Measurements from ENCODE around the gene ANAPC2.

Gene ANAPC2

GRCh38 chr9:137128158-137128861 is 60.0 kb downstream of the ANAPC2 start:
- peak overlapping the region; percentile 88 for H3K9ac ChIP-seq (ENCODE audit: low read length)
- no peaks in the 10 kb centered on the region for H4K20me1 ChIP-seq (ENCODE audit: insufficient read depth, low read length)
- TF ChIP-seq CTCF (IDR thresholded peaks at IDR 0.05; ENCODE audit: low read depth, low read length), result no peak
- no peak for TF ChIP-seq EZH2phosphoT487 (IDR thresholded peaks at IDR 0.05; ENCODE audit: low read depth)
- H3K4me2 ChIP-seq (ENCODE audit: low read length), result peak overlapping the region; percentile 98
- peaks cover 51% of the 10 kb centered on the region for H3K79me2 ChIP-seq (ENCODE audit: low read length)
- no peak overlapping the region for H2AFZ ChIP-seq (ENCODE audit: low read depth, low read length)
- no peaks in the 10 kb centered on the region for H3K9me3 ChIP-seq (ENCODE audit: insufficient read depth, low read length)
- peaks cover 21% of the 10 kb centered on the region for H3K4me1 ChIP-seq (ENCODE audit: low read length)
- no peaks in the 10 kb centered on the region for H3K27me3 ChIP-seq (ENCODE audit: low read depth, low read length)
- H3K27ac ChIP-seq (ENCODE audit: low read length), result peak overlapping the region; percentile 90
- H3K36me3 ChIP-seq (replicated peaks; ENCODE audit: low read depth, low read length), result peaks cover 3% of the 10 kb centered on the region
- peak overlapping the region; percentile 89 for H3K4me3 ChIP-seq (ENCODE audit: low read length)

GRCh38 chr9:137127301-137128157 is 60.8 kb downstream of the ANAPC2 start:
- Histone ChIP-seq H3K27ac (ENCODE audit: low read length) (peak overlapping the region; percentile 90), H3K36me3 (replicated peaks; ENCODE audit: low read depth, low read length) (peaks cover 3% of the 10 kb centered on the region), H3K4me1 (ENCODE audit: low read length) (peaks cover 29% of the 10 kb centered on the region), H3K9me3 (ENCODE audit: insufficient read depth, low read length) (no peaks in the 10 kb centered on the region), H3K27me3 (ENCODE audit: low read depth, low read length) (no peaks in the 10 kb centered on the region), H2AFZ (ENCODE audit: low read depth, low read length) (no peak overlapping the region), H3K79me2 (ENCODE audit: low read length) (peaks cover 51% of the 10 kb centered on the region), H3K4me2 (ENCODE audit: low read length) (peak overlapping the region; percentile 98), H3K4me3 (ENCODE audit: low read length) (peak overlapping the region; percentile 89), H4K20me1 (ENCODE audit: insufficient read depth, low read length) (no peaks in the 10 kb centered on the region), H3K9ac (ENCODE audit: low read length) (peak overlapping the region; percentile 88)
- TF ChIP-seq EZH2phosphoT487 (IDR thresholded peaks at IDR 0.05; ENCODE audit: low read depth), result no peak
- no peak for TF ChIP-seq CTCF (IDR thresholded peaks at IDR 0.05; ENCODE audit: low read depth, low read length)

- peaks cover 51% of the 10 kb centered on the region for H3K79me2 ChIP-seq (ENCODE audit: low read length)
- TF ChIP-seq EZH2phosphoT487 (IDR thresholded peaks at IDR 0.05; ENCODE audit: low read depth), result no peak
- no peak for TF ChIP-seq CTCF (IDR thresholded peaks at IDR 0.05; ENCODE audit: low read depth, low read length)
- no peaks in the 10 kb centered on the region for H4K20me1 ChIP-seq (ENCODE audit: insufficient read depth, low read length)
- no peaks in the 10 kb centered on the region for H3K27me3 ChIP-seq (ENCODE audit: low read depth, low read length)
- H3K4me3 ChIP-seq (ENCODE audit: low read length), result peak overlapping the region; percentile 89
- H3K9ac ChIP-seq (ENCODE audit: low read length), result peak overlapping the region; percentile 88
- H3K4me2 ChIP-seq (ENCODE audit: low read length), result peak overlapping the region; percentile 98
- peaks cover 3% of the 10 kb centered on the region for H3K36me3 ChIP-seq (replicated peaks; ENCODE audit: low read depth, low read length)
- H2AFZ ChIP-seq (ENCODE audit: low read depth, low read length), result no peak overlapping the region
- H3K9me3 ChIP-seq (ENCODE audit: insufficient read depth, low read length), result no peaks in the 10 kb centered on the region
- H3K27ac ChIP-seq (ENCODE audit: low read length), result peak overlapping the region; percentile 90
- peaks cover 37% of the 10 kb centered on the region for H3K4me1 ChIP-seq (ENCODE audit: low read length)
These were observed 61.6 kb downstream of the ANAPC2 start for GRCh38 chr9:137126786-137127185.

Data from OCI-LY3 (cell line).